ENCODE measurements around the gene PRPSAP2. TPM values are rescaled to one million over a fixed set of nuclear protein-coding genes. Genes with fewer than 3 reads are reported as not detected.

PRPSAP2 gene
- total RNA-seq, 4 donors from 2014 or later: 20.0 to 48.7 (median 35.0) TPM

GRCh38 chr17:18896146-18896545, 38.2 kb downstream of the PRPSAP2 start:
- no peak for TF ChIP-seq POLR2A (IDR thresholded peaks at IDR 0.05)
- TF ChIP-seq CTCF (IDR thresholded peaks at IDR 0.05): no peak
- no peak for DNase-seq
- H3K4me1 ChIP-seq: peaks cover 0 to 9% (median 3%) of the 10 kb centered on the region in 4 donors
- no peaks in the 10 kb centered on the region for H3K9me3 ChIP-seq
- H3K4me3 ChIP-seq: no peak overlapping the region
- H3K27ac ChIP-seq: no peak overlapping the region
- H3K27me3 ChIP-seq: no peaks in the 10 kb centered on the region
- H3K36me3 ChIP-seq: peaks cover 0 to 40% (median 0%) of the 10 kb centered on the region in 3 donors

GRCh38 chr17:18896947-18897346, 39.0 kb downstream of the PRPSAP2 start:
- Histone ChIP-seq H3K27ac (no peak overlapping the region), H3K36me3 (peaks cover 0 to 35% (median 0%) of the 10 kb centered on the region in 3 donors), H3K9me3 (no peaks in the 10 kb centered on the region), H3K4me3 (no peak overlapping the region), H3K4me1 (peaks cover 0 to 16% (median 5%) of the 10 kb centered on the region in 4 donors), H3K27me3 (no peaks in the 10 kb centered on the region)
- DNase-seq: no peak
- TF ChIP-seq CTCF (IDR thresholded peaks at IDR 0.05): no peak
- no peak for TF ChIP-seq POLR2A (IDR thresholded peaks at IDR 0.05)

GRCh38 chr17:18904482-18904881, 46.6 kb downstream of the PRPSAP2 start:
- H3K4me1 ChIP-seq: peaks cover 0 to 16% (median 6%) of the 10 kb centered on the region in 4 donors
- H3K36me3 ChIP-seq: peaks cover 0 to 45% (median 0%) of the 10 kb centered on the region in 3 donors
- no peak overlapping the region for H3K4me3 ChIP-seq

GRCh38 chr17:18905226-18905625, 47.3 kb downstream of the PRPSAP2 start:
- no peak overlapping the region for H3K4me3 ChIP-seq
- H3K4me1 ChIP-seq: peaks cover 0 to 15% (median 5%) of the 10 kb centered on the region in 4 donors
- no peak for DNase-seq
- no peaks in the 10 kb centered on the region for H3K9me3 ChIP-seq
- no peaks in the 10 kb centered on the region for H3K27me3 ChIP-seq
- no peak overlapping the region for H3K27ac ChIP-seq
- peaks cover 0 to 50% (median 0%) of the 10 kb centered on the region in 3 donors for H3K36me3 ChIP-seq
- TF ChIP-seq POLR2A (IDR thresholded peaks at IDR 0.05) (no peak), CTCF (IDR thresholded peaks at IDR 0.05) (no peak)

More at GRCh38 chr17:18904482-18904881, 46.6 kb downstream of the PRPSAP2 start:
- Histone ChIP-seq H3K27me3 (no peaks in the 10 kb centered on the region), H3K9me3 (no peaks in the 10 kb centered on the region), H3K27ac (no peak overlapping the region)
- no peak for DNase-seq
- TF ChIP-seq CTCF (IDR thresholded peaks at IDR 0.05): no peak
- no peak for TF ChIP-seq POLR2A (IDR thresholded peaks at IDR 0.05)

- peaks cover 0 to 62% (median 0%) of the 10 kb centered on the region in 3 donors for H3K36me3 ChIP-seq
Measured at GRCh38 chr17:18910326-18910725, 52.4 kb downstream of the PRPSAP2 start.

More at GRCh38 chr17:18910326-18910725, 52.4 kb downstream of the PRPSAP2 start:
- Histone ChIP-seq H3K4me1 (no peaks in the 10 kb centered on the region), H3K4me3 (no peak overlapping the region), H3K27ac (no peak overlapping the region), H3K27me3 (no peaks in the 10 kb centered on the region), H3K9me3 (no peaks in the 10 kb centered on the region)
- no peak for TF ChIP-seq CTCF (IDR thresholded peaks at IDR 0.05)
- no peak for TF ChIP-seq POLR2A (IDR thresholded peaks at IDR 0.05)
- no peak for DNase-seq
